Duodenal mucosa (tissue), 2 donors: ENCODE results near the gene FBXW12.

ENCODE experiments used
- H3K27ac ChIP-seq: one replicate; pipeline ENCODE4 v1.7.0; 2013; ENCODE audit warnings: low read depth, low read length
- H3K27me3 ChIP-seq, 2 donors: one replicate each; pipeline ENCODE4 v1.7.0; 2013; ENCODE audit warnings: low read length in 2 of 2, control low read depth in 1 of 2; ENCODE audit not compliant: insufficient read depth in 2 of 2, control insufficient read depth in 1 of 2
- H3K36me3 ChIP-seq, 2 donors: one replicate each; pipeline ENCODE4 v1.7.0; 2013; ENCODE audit warnings: low read length in 2 of 2, control low read depth in 1 of 2; ENCODE audit not compliant: insufficient read depth in 2 of 2, control insufficient read depth in 1 of 2
- H3K4me1 ChIP-seq, 2 donors: one replicate each; pipeline ENCODE4 v1.7.0; 2013; ENCODE audit warnings: low read length in 2 of 2, control low read depth in 1 of 2; ENCODE audit not compliant: insufficient read depth in 2 of 2, control insufficient read depth in 1 of 2
- H3K4me3 ChIP-seq, 2 donors: one replicate each; pipeline ENCODE4 v1.7.0; 2013; ENCODE audit warnings: low read length in 2 of 2, low read depth in 1 of 2
- H3K9ac ChIP-seq, 2 donors: one replicate each; pipeline ENCODE4 v1.7.0; 2013; ENCODE audit warnings: low read length in 2 of 2, low read depth in 1 of 2
- H3K9me3 ChIP-seq, 2 donors: one replicate each; pipeline ENCODE4 v1.7.0; 2013; ENCODE audit warnings: low read length in 2 of 2, control low read depth in 1 of 2; ENCODE audit not compliant: control insufficient read depth in 1 of 2

FBXW12 gene

GRCh38 chr3:48414376-48415250 lies 42.6 kb downstream of the FBXW12 start:
- Histone ChIP-seq H3K9ac (no peak overlapping the region), H3K27ac (no peak overlapping the region), H3K4me3 (no peak overlapping the region), H3K4me1 (no peaks in the 10 kb centered on the region), H3K9me3 (no peaks in the 10 kb centered on the region), H3K27me3 (no peaks in the 10 kb centered on the region), H3K36me3 (peaks cover 65 to 92% of the 10 kb centered on the region in 2 donors)

GRCh38 chr3:48415251-48415953 lies 43.4 kb downstream of the FBXW12 start:
- Histone ChIP-seq H3K27me3 (no peaks in the 10 kb centered on the region), H3K27ac (no peak overlapping the region), H3K4me3 (no peak overlapping the region), H3K9me3 (no peaks in the 10 kb centered on the region), H3K4me1 (no peaks in the 10 kb centered on the region), H3K9ac (no peak overlapping the region), H3K36me3 (peaks cover 57 to 87% of the 10 kb centered on the region in 2 donors)

- Histone ChIP-seq H3K9me3 (no peaks in the 10 kb centered on the region), H3K27ac (no peak overlapping the region), H3K9ac (no peak overlapping the region), H3K27me3 (no peaks in the 10 kb centered on the region), H3K4me1 (no peaks in the 10 kb centered on the region), H3K4me3 (no peak overlapping the region), H3K36me3 (peaks cover 60 to 85% of the 10 kb centered on the region in 2 donors)
These were observed 44.1 kb downstream of the FBXW12 start for GRCh38 chr3:48416091-48416505.

- Histone ChIP-seq H3K9ac (no peak overlapping the region), H3K36me3 (peaks cover 55 to 81% of the 10 kb centered on the region in 2 donors), H3K9me3 (no peaks in the 10 kb centered on the region), H3K27me3 (no peaks in the 10 kb centered on the region), H3K27ac (no peak overlapping the region), H3K4me3 (no peak overlapping the region), H3K4me1 (no peaks in the 10 kb centered on the region)
These were observed 44.5 kb downstream of the FBXW12 start for GRCh38 chr3:48416546-48416945.

- H3K27me3 ChIP-seq, result no peaks in the 10 kb centered on the region
- H3K36me3 ChIP-seq, result peaks cover 48 to 79% of the 10 kb centered on the region in 2 donors
- no peak overlapping the region for H3K4me3 ChIP-seq
- no peaks in the 10 kb centered on the region for H3K9me3 ChIP-seq
- H3K27ac ChIP-seq, result no peak overlapping the region
- H3K4me1 ChIP-seq, result no peaks in the 10 kb centered on the region
- no peak overlapping the region for H3K9ac ChIP-seq
These were observed 45.6 kb downstream of the FBXW12 start for GRCh38 chr3:48417529-48418108.

- no peaks in the 10 kb centered on the region for H3K27me3 ChIP-seq
- H3K9me3 ChIP-seq, result no peaks in the 10 kb centered on the region
- H3K4me3 ChIP-seq, result no peak overlapping the region
- peaks cover 48 to 74% of the 10 kb centered on the region in 2 donors for H3K36me3 ChIP-seq
- no peak overlapping the region for H3K9ac ChIP-seq
- H3K27ac ChIP-seq, result no peak overlapping the region
- no peaks in the 10 kb centered on the region for H3K4me1 ChIP-seq
These were observed 46.1 kb downstream of the FBXW12 start for GRCh38 chr3:48418140-48418539.

- Histone ChIP-seq H3K9me3 (no peaks in the 10 kb centered on the region), H3K4me1 (no peaks in the 10 kb centered on the region), H3K9ac (no peak overlapping the region), H3K27ac (no peak overlapping the region), H3K4me3 (no peak overlapping the region), H3K36me3 (peaks cover 45 to 69% of the 10 kb centered on the region in 2 donors), H3K27me3 (no peaks in the 10 kb centered on the region)
These were observed 46.6 kb downstream of the FBXW12 start for GRCh38 chr3:48418651-48419050.

- no peak overlapping the region for H3K27ac ChIP-seq
- H3K9ac ChIP-seq, result no peak overlapping the region
- no peak overlapping the region for H3K4me3 ChIP-seq
- no peaks in the 10 kb centered on the region for H3K9me3 ChIP-seq
- H3K4me1 ChIP-seq, result no peaks in the 10 kb centered on the region
- no peaks in the 10 kb centered on the region for H3K27me3 ChIP-seq
- H3K36me3 ChIP-seq, result peaks cover 40 to 64% of the 10 kb centered on the region in 2 donors
These were observed 47.1 kb downstream of the FBXW12 start for GRCh38 chr3:48419149-48419548.

- Histone ChIP-seq H3K27me3 (no peaks in the 10 kb centered on the region), H3K9ac (no peak overlapping the region), H3K9me3 (no peaks in the 10 kb centered on the region), H3K4me3 (no peak overlapping the region), H3K4me1 (no peaks in the 10 kb centered on the region), H3K36me3 (peaks cover 37 to 59% of the 10 kb centered on the region in 2 donors), H3K27ac (no peak overlapping the region)
These were observed 47.6 kb downstream of the FBXW12 start for GRCh38 chr3:48419597-48419996.

GRCh38 chr3:48420561-48420960 lies 48.5 kb downstream of the FBXW12 start:
- no peaks in the 10 kb centered on the region for H3K27me3 ChIP-seq
- no peaks in the 10 kb centered on the region for H3K9me3 ChIP-seq
- H3K4me3 ChIP-seq, result no peak overlapping the region
- H3K4me1 ChIP-seq, result peaks cover 4 to 6% of the 10 kb centered on the region in 2 donors
- H3K27ac ChIP-seq, result no peak overlapping the region
- no peak overlapping the region for H3K9ac ChIP-seq
- H3K36me3 ChIP-seq, result peaks cover 30 to 50% of the 10 kb centered on the region in 2 donors
